ENCODE results near the gene SMARCD2. TPM values are rescaled to one million over a fixed set of nuclear protein-coding genes. Genes with fewer than 3 reads are reported as not detected.
"Not testable (repeated sequence)": the region's sequence is repeated elsewhere in the genome, so short reads cannot be mapped to it uniquely, and the experiment has no call there.

Gene SMARCD2
- total and polyA plus RNA-seq, 4 experiments from 2014 or later, result 80.4 to 125 (median 114) TPM

DNA sequence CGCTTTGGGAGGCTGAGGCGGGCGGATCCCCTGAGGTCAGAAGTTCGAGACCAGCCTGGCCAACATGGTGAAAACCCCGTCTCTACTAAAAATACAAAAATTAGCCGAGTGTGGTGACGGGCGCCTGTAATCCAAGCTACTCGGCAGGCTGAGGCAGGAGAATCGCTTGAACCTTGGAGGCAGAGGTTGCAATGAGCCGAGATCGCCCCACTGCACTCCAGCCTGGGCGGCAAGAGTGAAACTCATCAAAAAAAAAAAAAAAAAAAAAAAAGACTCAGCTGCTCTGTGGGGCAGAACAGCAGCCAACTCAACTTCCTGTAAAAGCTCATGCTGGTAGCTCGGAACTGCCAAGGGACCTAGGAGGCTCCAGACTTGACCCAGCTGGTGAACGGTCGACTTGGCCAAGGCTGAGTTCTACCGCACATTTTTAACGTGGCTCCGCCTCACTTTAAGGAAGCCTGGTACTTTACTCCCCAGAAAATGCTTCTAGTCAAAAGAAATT is 953 bp upstream of the SMARCD2 start:
- intact Hi-C loops (cut with micrococcal nuclease), result loop anchor here (1.0 to 10.0 kb wide), 7 partner anchors 16 to 661 kb away; partner anchors contain the start of genes CCDC47, CEP95, DCAF7 and DDX5
- ChIA-PET CTCF (ENCODE audit: partially characterized antibody) (interaction anchor here (0.6 to 2.6 kb wide), 9 partner anchors 9 to 413 kb away, joined by 3 to 16 read pairs (median 3); partner anchors contain the start of genes CCDC47, DDX42 and PSMC5), POLR2A (ENCODE audit: partially characterized antibody) (interaction anchor here (0.6 to 8.8 kb wide), 18 partner anchors 14 to 662 kb away, joined by 3 to 104 read pairs (median 4); partner anchors contain the start of genes CCDC47, DDX42, FTSJ3 and LIMD2)
- Histone ChIP-seq H3K4me1 (ENCODE audit: insufficient read depth, low read length) (peaks cover 48% of the 10 kb centered on the region), H3K4me3 (ENCODE audit: low read length in 2 of 2) (peak overlapping the region; percentile 42 to 72), H3K27ac (ENCODE audit: low read depth, low read length) (peak overlapping the region; percentile 84)
- H3K36me3 ChIP-seq (ENCODE audit: insufficient read depth, low read length); H3K27me3 Mint-ChIP-seq; H3K9me3 Mint-ChIP-seq; H3K27me3 ChIP-seq (ENCODE audit: insufficient read depth, low read length); H3K9me3 ChIP-seq (ENCODE audit: control insufficient read depth in 1 of 2, low read length in 2 of 2): not testable (repeated sequence)
- Mint-ChIP-seq H3K4me3 (peak overlapping the region; percentile 82 to 88 (median 86)), H3K36me3 (peaks cover 0 to 15% of the 10 kb centered on the region in 2 donors), H3K4me1 (peaks cover 22 to 57% (median 37%) of the 10 kb centered on the region in 4 donors), H3K27ac (peak overlapping the region; percentile 87 to 95 (median 92))
- DNase-seq, result peak in 2 of 5 donors; percentile 31 to 57

DNA sequence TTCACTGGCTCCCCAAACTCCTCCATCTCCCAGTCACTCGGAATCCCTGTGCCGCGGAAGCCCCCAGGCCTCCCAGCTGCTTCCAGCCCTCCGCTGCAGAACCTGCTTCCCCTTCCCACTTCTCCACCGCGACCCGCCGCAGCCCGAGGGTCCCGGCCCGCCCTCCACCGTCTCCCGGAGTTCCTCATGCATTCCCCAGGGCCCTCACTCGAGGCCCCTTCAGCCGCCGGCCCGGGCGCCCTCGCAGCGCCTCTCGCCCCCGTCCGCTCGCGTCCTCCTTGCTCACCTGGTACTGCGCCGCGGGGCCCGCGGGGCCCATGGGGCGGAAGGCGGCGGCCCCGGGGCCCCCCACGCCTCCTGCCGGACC is 329 bp downstream of the SMARCD2 start:
- POLR2A ChIA-PET (ENCODE audit: partially characterized antibody), result interaction anchor here (0.6 to 8.8 kb wide), 10 partner anchors 9 to 664 kb away, joined by 3 to 93 read pairs (median 6); partner anchors contain the start of genes CCDC47, CEP95, DDX42 and DDX5
- Histone ChIP-seq H3K27ac (ENCODE audit: low read depth, low read length) (peak overlapping the region; percentile 84), H3K36me3 (ENCODE audit: insufficient read depth, low read length) (no peaks in the 10 kb centered on the region), H3K4me3 (ENCODE audit: low read length in 2 of 2) (peak overlapping the region; percentile 58 to 72), H3K4me1 (ENCODE audit: insufficient read depth, low read length) (peaks cover 51% of the 10 kb centered on the region), H3K9me3 (ENCODE audit: control insufficient read depth in 1 of 2, low read length in 2 of 2) (no peaks in the 10 kb centered on the region), H3K27me3 (ENCODE audit: insufficient read depth, low read length) (no peaks in the 10 kb centered on the region)
- peak overlapping the region; percentile 85 to 97 (median 94) for H3K4me3 Mint-ChIP-seq
- CTCF ChIA-PET (ENCODE audit: partially characterized antibody), result interaction anchor here (1.1 to 4.8 kb wide), 3 partner anchors 11 to 132 kb away, joined by 3 to 21 read pairs (median 7); no protein-coding TSS in a partner anchor
- peak in 1 of 5 donors; percentile 62 for DNase-seq
- H3K27ac Mint-ChIP-seq, result peak overlapping the region; percentile 85 to 96 (median 93)
- H3K27me3 Mint-ChIP-seq, result no peaks in the 10 kb centered on the region
- no peaks in the 10 kb centered on the region for H3K9me3 Mint-ChIP-seq
- H3K4me1 Mint-ChIP-seq, result peaks cover 17 to 56% (median 35%) of the 10 kb centered on the region in 4 donors
- peaks cover 0 to 17% of the 10 kb centered on the region in 2 donors for H3K36me3 Mint-ChIP-seq
- intact Hi-C loops (cut with micrococcal nuclease), result loop anchor here (2.0 to 10.0 kb wide), 3 partner anchors 143 to 663 kb away; partner anchors contain the start of genes CEP95, DDX5 and MAP3K3

GRCh38 chr17:63841350-63842172 is 924 bp downstream of the SMARCD2 start:
- Mint-ChIP-seq H3K27me3 (no peaks in the 10 kb centered on the region), H3K36me3 (peaks cover 2 to 23% of the 10 kb centered on the region in 2 donors), H3K9me3 (no peaks in the 10 kb centered on the region), H3K27ac (peak overlapping the region; percentile 87 to 96 (median 95)), H3K4me1 (peaks cover 18 to 56% (median 35%) of the 10 kb centered on the region in 4 donors), H3K4me3 (peak overlapping the region; percentile 85 to 97 (median 94))
- ChIA-PET CTCF (ENCODE audit: partially characterized antibody) (interaction anchor here (1.1 to 4.8 kb wide), 4 partner anchors 11 to 131 kb away, joined by 3 to 21 read pairs (median 6); partner anchors contain the start of genes CCDC47 and DDX42), POLR2A (ENCODE audit: partially characterized antibody) (interaction anchor here (0.6 to 8.8 kb wide), 11 partner anchors 8 to 664 kb away, joined by 3 to 93 read pairs (median 6); partner anchors contain the start of genes CCDC47, CEP95, DDX42 and DDX5)
- Histone ChIP-seq H3K27me3 (ENCODE audit: insufficient read depth, low read length) (no peaks in the 10 kb centered on the region), H3K4me3 (ENCODE audit: low read length in 2 of 2) (peak overlapping the region; percentile 58 to 72), H3K36me3 (ENCODE audit: insufficient read depth, low read length) (peaks cover 5% of the 10 kb centered on the region), H3K4me1 (ENCODE audit: insufficient read depth, low read length) (peaks cover 53% of the 10 kb centered on the region), H3K27ac (ENCODE audit: low read depth, low read length) (peak overlapping the region; percentile 84), H3K9me3 (ENCODE audit: control insufficient read depth in 1 of 2, low read length in 2 of 2) (no peaks in the 10 kb centered on the region)
- no peak for DNase-seq
- intact Hi-C loops (cut with micrococcal nuclease), result loop anchor here (2.0 to 10.0 kb wide), 3 partner anchors 143 to 663 kb away; partner anchors contain the start of genes CEP95, DDX5 and MAP3K3

- Mint-ChIP-seq H3K4me1 (peaks cover 18 to 56% (median 36%) of the 10 kb centered on the region in 4 donors), H3K36me3 (peaks cover 4 to 27% of the 10 kb centered on the region in 2 donors), H3K4me3 (peak overlapping the region; percentile 85 to 97 (median 94)), H3K27me3 (no peaks in the 10 kb centered on the region), H3K27ac (peak overlapping the region; percentile 87 to 96 (median 95)), H3K9me3 (no peaks in the 10 kb centered on the region)
- intact Hi-C loops (cut with micrococcal nuclease), result loop anchor here (10.0 kb wide), 1 partner anchor 664 kb away; the partner anchor contains the start of genes CEP95 and DDX5
- Histone ChIP-seq H3K4me1 (ENCODE audit: insufficient read depth, low read length) (peaks cover 53% of the 10 kb centered on the region), H3K27ac (ENCODE audit: low read depth, low read length) (peak overlapping the region; percentile 84), H3K9me3 (ENCODE audit: control insufficient read depth in 1 of 2, low read length in 2 of 2) (no peaks in the 10 kb centered on the region), H3K4me3 (ENCODE audit: low read length in 2 of 2) (peak overlapping the region; percentile 58 to 72), H3K36me3 (ENCODE audit: insufficient read depth, low read length) (peaks cover 12% of the 10 kb centered on the region), H3K27me3 (ENCODE audit: insufficient read depth, low read length) (no peaks in the 10 kb centered on the region)
- ChIA-PET CTCF (ENCODE audit: partially characterized antibody) (interaction anchor here (1.1 to 4.8 kb wide), 7 partner anchors 8 to 434 kb away, joined by 3 to 21 read pairs (median 6); partner anchors contain the start of genes CCDC47 and DDX42), POLR2A (ENCODE audit: partially characterized antibody) (interaction anchor here (0.9 to 8.8 kb wide), 9 partner anchors 8 to 665 kb away, joined by 3 to 93 read pairs (median 10); partner anchors contain the start of genes CCDC47, CEP95, DDX42 and DDX5)
- no peak for DNase-seq
Observed at GRCh38 chr17:63840591-63841349, 1.7 kb downstream of the SMARCD2 start.

DNA sequence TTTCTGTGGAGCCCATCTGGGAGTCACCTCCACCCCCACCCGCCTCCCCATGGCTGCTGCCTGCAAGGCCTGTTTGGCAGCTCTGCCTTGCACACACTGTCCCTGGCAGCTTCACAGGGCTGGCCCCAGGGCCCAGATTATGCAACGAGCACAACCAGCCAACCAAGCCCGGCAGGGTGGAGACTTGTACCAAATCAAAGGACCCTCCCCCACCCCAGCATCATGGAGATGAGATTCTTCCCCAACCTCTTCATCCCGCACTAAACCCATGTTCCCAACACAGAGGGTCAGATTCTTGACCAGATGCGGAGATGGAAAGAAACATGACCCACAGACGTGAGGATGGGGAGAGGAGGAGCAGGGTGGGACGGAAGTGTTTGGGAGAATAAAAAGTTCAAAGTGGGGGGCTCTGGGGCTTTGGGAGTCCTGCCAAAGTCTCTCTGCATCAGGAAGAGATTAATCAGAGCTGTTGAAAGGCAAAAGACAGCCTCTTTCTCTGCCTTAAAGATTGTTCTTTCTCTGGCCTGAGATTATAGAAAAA is 3.8 kb downstream of the SMARCD2 start:
- H3K4me3 ChIP-seq (ENCODE audit: low read length in 2 of 2), result peak overlapping the region in 1 of 2 donors; percentile 13
- H3K4me1 Mint-ChIP-seq, result peaks cover 25 to 61% (median 43%) of the 10 kb centered on the region in 4 donors
- peaks cover 30% of the 10 kb centered on the region for H3K36me3 ChIP-seq (ENCODE audit: insufficient read depth, low read length)
- DNase-seq, result no peak
- peaks cover 64% of the 10 kb centered on the region for H3K4me1 ChIP-seq (ENCODE audit: insufficient read depth, low read length)
- no peaks in the 10 kb centered on the region for H3K27me3 Mint-ChIP-seq
- H3K27ac Mint-ChIP-seq, result peak overlapping the region; percentile 73 to 87 (median 85)
- ChIA-PET POLR2A (ENCODE audit: partially characterized antibody) (interaction anchor here (0.8 to 8.8 kb wide), 9 partner anchors 10 to 307 kb away, joined by 3 to 93 read pairs (median 5); partner anchors contain the start of genes CCDC47, DDX42, FTSJ3 and PSMC5), CTCF (ENCODE audit: partially characterized antibody) (interaction anchor here (1.1 to 4.8 kb wide), 5 partner anchors 8 to 83 kb away, joined by 3 to 21 read pairs (median 5); no protein-coding TSS in a partner anchor)
- H3K36me3 Mint-ChIP-seq, result peaks cover 11 to 45% of the 10 kb centered on the region in 2 donors
- no peaks in the 10 kb centered on the region for H3K9me3 Mint-ChIP-seq
- no peaks in the 10 kb centered on the region for H3K27me3 ChIP-seq (ENCODE audit: insufficient read depth, low read length)
- intact Hi-C loops (cut with micrococcal nuclease), result no loop called here
- H3K4me3 Mint-ChIP-seq, result peak overlapping the region; percentile 69 to 94 (median 74)
- peak overlapping the region; percentile 24 for H3K27ac ChIP-seq (ENCODE audit: low read depth, low read length)
- H3K9me3 ChIP-seq (ENCODE audit: control insufficient read depth in 1 of 2, low read length in 2 of 2), result no peaks in the 10 kb centered on the region

Data from CD4-positive, alpha-beta memory T cell (primary cell).